Activated T-helper 1 cell treated with anti-CD3 and anti-CD28 coated beads, Interleukin-12 subunit alpha, Interleukin-12 subunit beta, Interleukin-2, Interleukin-4 antibody, amounts not matched to agents 30 ng/mL and 10 ng/mL and 1 ng/mL, durations not matched to agents 14 hours and 24 hours and 36 hours (primary cell): Measurements from ENCODE around the gene ACOT7. TPM values are rescaled to one million over a fixed set of nuclear protein-coding genes. Genes with fewer than 3 reads are reported as not detected.
"Not testable (repeated sequence)": the region's sequence is repeated elsewhere in the genome, so short reads cannot be mapped to it uniquely, and the experiment has no call there.

Experiments
- DNase-seq: peaks from one replicate; pipeline ENCODE4 v3.0.0; 2021; ENCODE audit warnings: low spot score
- H3K27ac Mint-ChIP-seq: one replicate; pipeline ENCODE4 v1.8.0; 2021; ENCODE audit warnings: mild to moderate bottlenecking, mixed read lengths
- H3K27me3 Mint-ChIP-seq: one replicate; pipeline ENCODE4 v1.8.0; 2022; ENCODE audit warnings: mild to moderate bottlenecking, moderate library complexity, mixed read lengths; ENCODE audit not compliant: insufficient read depth
- H3K36me3 Mint-ChIP-seq: one replicate; pipeline ENCODE4 v1.8.0; 2021; ENCODE audit warnings: low read depth, mixed read lengths
- H3K4me1 Mint-ChIP-seq: one replicate; pipeline ENCODE4 v1.8.0; 2021; ENCODE audit warnings: low read depth, mixed read lengths
- H3K4me3 Mint-ChIP-seq: one replicate; pipeline ENCODE4 v1.8.0; 2021; ENCODE audit warnings: mild to moderate bottlenecking, moderate library complexity, mixed read lengths
- H3K9me3 Mint-ChIP-seq: one replicate; pipeline ENCODE4 v1.8.0; 2021; ENCODE audit warnings: mixed read lengths
- intact Hi-C: fragments of 100-400 bp; cut with micrococcal nuclease; formaldehyde crosslinking; loops from one replicate; pipeline ENCODE4 v1.15.1; 2024
- total RNA-seq: library from RNA; stranded (reverse); gene quantifications from 2 replicates; pipeline ENCODE4 v1.2.3, GENCODE V29; 2022

The ACOT7 gene
- total RNA-seq, 1 donor from 2014 or later = 126 TPM

DNA sequence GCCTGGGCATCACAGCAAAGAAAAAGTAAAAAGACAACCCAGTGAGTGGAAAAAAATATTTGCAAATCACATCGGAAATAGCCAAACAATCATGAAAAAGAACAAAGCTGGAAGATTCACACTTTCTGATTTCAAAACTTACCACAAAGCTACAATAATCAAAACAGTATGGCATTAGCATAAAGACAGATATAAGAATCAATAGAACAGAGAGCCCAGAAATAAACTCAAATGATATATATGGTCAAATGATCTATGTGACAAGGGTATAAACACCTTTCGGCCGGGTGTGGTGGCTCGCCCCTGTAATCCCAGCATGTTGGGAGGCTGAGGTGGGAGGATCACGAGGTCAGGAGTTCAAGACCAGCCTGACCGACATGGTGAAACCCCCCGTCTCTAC is 13.5 kb downstream of the ACOT7 start:
- intact Hi-C loops = no loop called here
- peaks cover 3% of the 10 kb centered on the region for H3K36me3 Mint-ChIP-seq
- no peak for DNase-seq
- no peaks in the 10 kb centered on the region for H3K9me3 Mint-ChIP-seq
- H3K27ac Mint-ChIP-seq = no peak overlapping the region
- H3K27me3 Mint-ChIP-seq = no peaks in the 10 kb centered on the region
- H3K4me1 Mint-ChIP-seq = no peaks in the 10 kb centered on the region
- no peak overlapping the region for H3K4me3 Mint-ChIP-seq

DNA sequence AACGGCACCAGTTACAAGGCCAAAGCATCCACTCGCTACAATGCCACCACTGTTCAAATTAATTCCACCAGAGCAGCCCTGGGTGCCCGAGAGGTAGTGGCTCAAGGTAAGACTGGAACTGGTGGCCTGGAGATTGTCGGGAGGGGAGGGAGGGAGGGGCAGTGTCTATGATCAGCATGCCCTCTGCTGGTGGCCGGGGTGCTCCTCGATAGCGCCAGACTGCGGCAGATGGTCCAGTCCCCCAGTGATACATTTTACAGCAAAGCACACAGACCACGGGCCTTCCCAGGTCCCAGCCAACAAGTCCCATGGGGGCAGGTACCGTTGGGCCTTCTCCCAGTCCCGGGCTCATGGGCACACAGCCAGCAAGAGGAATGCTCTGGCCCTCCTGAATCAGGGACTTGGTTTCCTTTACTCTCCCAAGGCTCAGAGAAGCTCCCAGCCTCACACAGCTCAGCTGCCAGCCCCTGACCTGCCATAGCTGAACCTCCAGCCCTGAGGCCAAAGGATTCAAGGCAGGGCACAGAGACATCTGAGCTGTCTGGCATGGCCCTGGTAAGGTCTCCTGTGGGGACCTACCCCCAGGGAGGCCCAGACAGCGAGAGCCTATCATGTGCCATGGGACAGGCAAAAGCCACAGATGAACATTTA is 15.3 kb downstream of the ACOT7 start:
- no peak for DNase-seq
- Mint-ChIP-seq H3K27ac (no peak overlapping the region), H3K4me3 (no peak overlapping the region), H3K4me1 (no peaks in the 10 kb centered on the region), H3K27me3 (no peaks in the 10 kb centered on the region), H3K36me3 (no peaks in the 10 kb centered on the region), H3K9me3 (no peaks in the 10 kb centered on the region)
- intact Hi-C loops = no loop called here

DNA sequence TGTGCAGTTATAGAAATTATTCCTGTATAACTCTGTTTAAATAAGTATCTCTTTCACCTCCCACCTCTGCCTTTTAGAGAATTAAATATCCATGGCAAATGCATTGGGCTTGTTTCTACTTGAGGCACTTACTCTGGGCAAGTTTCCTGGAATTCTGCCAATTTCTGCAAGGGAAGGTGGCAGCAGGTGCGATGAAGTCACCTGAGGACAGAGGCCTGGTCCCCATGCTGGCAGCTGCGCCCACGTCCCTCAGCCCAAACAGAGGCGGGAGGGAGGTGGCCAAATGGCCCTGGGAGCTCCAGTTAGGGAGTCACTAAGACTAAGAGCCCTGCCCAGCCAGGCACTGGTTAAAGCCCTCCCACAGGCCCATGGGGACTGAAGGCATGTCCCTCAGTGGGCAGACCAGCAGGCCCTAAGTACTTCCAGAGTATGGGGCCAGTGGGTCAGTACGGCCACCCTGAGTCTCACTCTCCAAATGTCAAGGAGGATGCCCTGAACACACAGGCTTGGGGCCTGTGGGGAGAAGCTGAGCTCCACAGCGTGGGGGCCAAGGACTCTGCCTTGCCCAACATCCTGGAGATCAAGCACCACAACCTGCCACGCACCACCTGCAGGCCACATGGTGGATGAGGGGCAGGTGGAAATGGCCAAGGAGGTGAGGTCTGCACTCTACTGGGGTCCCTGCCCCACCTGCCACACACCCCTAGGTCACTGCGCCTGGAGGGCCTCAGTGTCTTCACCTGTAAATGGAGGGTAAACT is 19.4 kb downstream of the ACOT7 start:
- intact Hi-C loops = no loop called here
- Mint-ChIP-seq H3K4me1 (no peaks in the 10 kb centered on the region), H3K4me3 (no peak overlapping the region), H3K36me3 (peaks cover 2% of the 10 kb centered on the region), H3K27ac (no peak overlapping the region), H3K9me3 (no peaks in the 10 kb centered on the region), H3K27me3 (no peaks in the 10 kb centered on the region)
- no peak for DNase-seq

DNA sequence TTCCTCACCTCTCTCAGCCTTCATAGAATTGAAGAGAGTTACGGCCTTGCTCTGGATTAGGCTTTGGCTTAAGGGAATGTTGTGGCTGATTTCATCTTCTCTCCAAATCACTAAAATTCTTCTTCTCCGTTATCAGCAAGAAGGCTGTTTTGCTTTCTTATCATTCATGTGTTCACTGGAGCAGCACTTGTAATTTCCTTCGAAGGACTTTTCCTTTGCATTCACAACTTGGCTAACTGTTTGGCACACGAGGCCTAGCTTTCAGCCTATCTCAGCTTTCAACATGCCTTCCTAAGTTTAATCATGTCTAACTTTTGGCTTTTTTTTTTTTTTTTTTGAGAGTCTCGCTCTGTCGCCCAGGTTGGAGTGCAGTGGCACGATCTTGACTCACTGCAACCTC is 21.3 kb downstream of the ACOT7 start:
- intact Hi-C loops, DNase-seq, H3K4me3 Mint-ChIP-seq, H3K27me3 Mint-ChIP-seq, H3K4me1 Mint-ChIP-seq, H3K27ac Mint-ChIP-seq, H3K9me3 Mint-ChIP-seq, H3K36me3 Mint-ChIP-seq: not testable (repeated sequence)

DNA sequence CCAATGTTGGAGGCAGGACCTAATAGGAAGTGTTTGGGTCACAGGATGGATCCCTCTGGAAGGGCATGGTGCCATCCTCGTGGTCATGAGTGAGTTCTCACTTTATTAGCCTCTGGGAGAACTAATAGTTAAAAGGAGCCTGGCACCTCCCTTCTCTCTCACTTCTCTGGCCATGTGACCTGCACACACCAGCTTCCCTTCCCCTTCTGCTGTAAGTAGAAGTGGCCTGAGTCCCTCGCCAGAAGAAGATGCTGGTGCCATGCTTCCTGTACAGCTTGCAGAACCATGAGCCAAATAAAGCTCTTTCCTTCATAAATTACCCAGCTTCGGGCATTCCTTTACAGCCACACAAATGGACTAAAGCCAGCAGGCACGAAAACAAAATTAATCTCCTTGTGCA is 23.6 kb downstream of the ACOT7 start:
- H3K36me3 Mint-ChIP-seq = peaks cover 2% of the 10 kb centered on the region
- peaks cover 4% of the 10 kb centered on the region for H3K4me1 Mint-ChIP-seq
- H3K27ac Mint-ChIP-seq = no peak overlapping the region
- intact Hi-C loops = no loop called here
- no peak for DNase-seq
- no peaks in the 10 kb centered on the region for H3K9me3 Mint-ChIP-seq
- no peak overlapping the region for H3K4me3 Mint-ChIP-seq
- no peaks in the 10 kb centered on the region for H3K27me3 Mint-ChIP-seq

DNA sequence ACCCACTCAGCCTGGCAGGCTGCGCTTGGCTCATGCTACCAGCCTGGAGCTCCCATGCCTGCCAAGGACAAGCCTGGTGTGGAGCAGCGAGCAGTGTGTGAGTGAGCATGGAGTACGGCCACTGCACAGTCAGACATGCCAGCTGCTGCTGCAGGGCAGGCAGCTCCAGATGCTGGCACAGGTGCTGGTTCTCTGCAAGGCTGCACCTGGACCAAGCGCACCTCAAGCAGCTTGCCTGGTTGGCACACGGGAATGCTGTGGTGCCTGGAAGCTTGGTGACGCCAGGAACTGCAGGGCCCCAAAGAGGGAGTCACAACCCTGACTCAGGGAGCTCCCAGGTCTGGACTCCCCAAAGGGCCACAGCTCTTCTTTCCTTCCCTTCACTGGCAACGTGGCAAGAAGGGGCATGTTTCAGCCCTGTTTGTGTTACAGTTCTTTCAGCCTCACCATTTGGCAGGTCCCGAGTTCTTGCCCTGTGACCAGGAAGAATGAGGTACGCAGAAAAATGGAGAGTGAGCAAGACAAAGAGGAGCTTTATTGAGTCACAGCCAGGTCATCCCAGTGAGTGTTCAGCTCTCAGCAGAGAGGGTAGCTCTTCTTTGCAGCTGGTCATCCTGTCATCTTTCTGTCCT is 26.1 kb downstream of the ACOT7 start:
- Mint-ChIP-seq H3K9me3 (no peaks in the 10 kb centered on the region), H3K27ac (no peak overlapping the region), H3K4me3 (no peak overlapping the region), H3K4me1 (peaks cover 16% of the 10 kb centered on the region), H3K27me3 (no peaks in the 10 kb centered on the region), H3K36me3 (peaks cover 6% of the 10 kb centered on the region)
- no peak for DNase-seq
- intact Hi-C loops = no loop called here

DNA sequence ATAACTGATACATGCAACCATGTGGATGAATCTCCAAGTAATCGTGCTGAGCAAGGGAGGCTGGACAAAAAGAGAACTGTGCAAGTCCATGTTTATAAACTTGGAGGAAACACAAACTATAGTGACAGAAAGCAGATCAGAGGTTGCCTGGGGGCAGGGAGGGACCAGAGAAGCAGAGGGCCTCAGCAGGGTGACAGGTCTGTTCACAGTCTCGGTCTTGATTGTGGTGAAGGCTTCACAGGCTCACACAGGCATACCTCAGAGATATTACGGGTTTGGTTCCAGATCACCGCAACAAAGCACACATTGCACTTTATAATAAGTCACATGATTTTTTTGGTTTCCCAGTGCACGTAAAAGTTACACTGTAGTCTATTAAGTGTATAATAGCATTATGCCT is 28.5 kb downstream of the ACOT7 start:
- intact Hi-C loops = loop anchor here (1.0 kb wide), 1 partner anchor 27 kb away; no protein-coding TSS in a partner anchor
- no peak for DNase-seq
- H3K4me3 Mint-ChIP-seq = no peak overlapping the region
- H3K27ac Mint-ChIP-seq = peak overlapping the region; percentile 49
- H3K27me3 Mint-ChIP-seq = no peaks in the 10 kb centered on the region
- peaks cover 4% of the 10 kb centered on the region for H3K36me3 Mint-ChIP-seq
- no peaks in the 10 kb centered on the region for H3K9me3 Mint-ChIP-seq
- H3K4me1 Mint-ChIP-seq = peaks cover 29% of the 10 kb centered on the region

DNA sequence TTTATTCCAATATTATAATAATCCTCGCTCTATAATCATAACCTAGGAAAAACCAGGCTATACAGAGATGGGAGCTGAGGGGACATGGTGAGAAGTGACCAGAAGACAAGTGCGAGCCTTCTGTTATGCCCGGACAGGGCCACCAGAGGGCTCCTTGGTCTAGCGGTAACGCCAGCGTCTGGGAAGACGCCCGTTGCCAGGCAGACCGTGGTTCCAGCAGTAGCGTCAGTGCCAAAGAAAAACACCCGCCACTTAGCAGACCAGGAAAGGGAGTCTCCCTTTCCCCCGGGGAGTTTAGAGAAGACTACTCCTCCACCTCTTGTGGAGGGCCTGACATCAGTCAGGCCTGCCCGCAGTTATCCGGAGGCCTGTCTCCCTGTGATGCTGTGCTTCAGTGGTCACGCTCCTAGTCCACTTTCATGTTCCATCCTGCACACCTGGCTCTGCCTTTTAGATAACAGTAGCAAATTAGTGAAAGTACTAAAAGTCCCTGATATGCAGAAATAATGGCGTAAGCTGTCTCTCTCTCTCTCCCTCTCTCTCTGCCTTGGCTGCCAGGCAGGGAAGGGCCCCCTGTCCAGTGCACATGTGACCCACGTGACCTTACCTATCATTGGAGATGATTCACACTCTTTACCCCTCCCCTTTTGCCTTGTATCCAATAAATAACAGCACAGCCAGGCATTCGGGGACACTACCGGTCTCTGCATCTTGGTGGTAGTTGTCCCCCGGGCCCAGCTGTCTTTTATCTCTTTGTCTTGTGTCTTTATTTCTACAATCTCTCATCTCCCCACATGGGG is 30.3 kb downstream of the ACOT7 start:
- intact Hi-C loops, H3K27ac Mint-ChIP-seq, H3K36me3 Mint-ChIP-seq, H3K27me3 Mint-ChIP-seq, H3K4me3 Mint-ChIP-seq, H3K9me3 Mint-ChIP-seq, DNase-seq: not testable (repeated sequence)
- peaks cover 47% of the 10 kb centered on the region for H3K4me1 Mint-ChIP-seq

DNA sequence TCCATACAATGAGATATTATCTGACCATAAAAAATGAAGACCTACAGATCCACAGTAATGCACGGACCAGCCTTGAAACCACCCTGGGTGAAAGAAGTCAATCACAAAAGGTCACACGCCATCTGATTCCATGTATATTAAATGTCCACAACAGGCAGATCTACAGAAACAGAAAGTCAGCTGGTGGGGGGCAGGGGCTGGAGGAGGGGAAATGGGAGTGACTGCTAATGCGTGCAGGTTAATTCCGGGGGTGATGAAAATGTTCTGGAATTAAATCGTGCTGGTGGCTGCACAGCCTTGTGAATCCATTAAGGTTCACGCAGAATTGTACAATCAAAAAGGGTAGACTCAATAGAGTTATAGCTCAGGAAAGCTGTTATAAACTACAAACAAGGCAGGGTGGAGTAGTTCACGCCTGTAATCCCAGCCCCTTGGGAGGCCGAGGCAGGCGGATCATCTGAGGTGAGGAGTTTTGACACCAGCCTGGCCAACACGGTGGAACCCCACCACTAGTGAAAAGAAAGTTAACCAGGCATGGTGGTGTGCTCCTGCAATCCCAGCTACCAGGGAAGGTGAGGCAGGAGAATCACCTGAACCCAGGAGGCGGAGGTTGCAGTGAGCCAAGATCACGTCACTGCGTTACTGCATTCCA is 32.3 kb downstream of the ACOT7 start:
- DNase-seq = no peak
- no peak overlapping the region for H3K4me3 Mint-ChIP-seq
- peaks cover 4% of the 10 kb centered on the region for H3K36me3 Mint-ChIP-seq
- no peaks in the 10 kb centered on the region for H3K9me3 Mint-ChIP-seq
- H3K27ac Mint-ChIP-seq = no peak overlapping the region
- peaks cover 53% of the 10 kb centered on the region for H3K4me1 Mint-ChIP-seq
- intact Hi-C loops = no loop called here
- no peaks in the 10 kb centered on the region for H3K27me3 Mint-ChIP-seq

DNA sequence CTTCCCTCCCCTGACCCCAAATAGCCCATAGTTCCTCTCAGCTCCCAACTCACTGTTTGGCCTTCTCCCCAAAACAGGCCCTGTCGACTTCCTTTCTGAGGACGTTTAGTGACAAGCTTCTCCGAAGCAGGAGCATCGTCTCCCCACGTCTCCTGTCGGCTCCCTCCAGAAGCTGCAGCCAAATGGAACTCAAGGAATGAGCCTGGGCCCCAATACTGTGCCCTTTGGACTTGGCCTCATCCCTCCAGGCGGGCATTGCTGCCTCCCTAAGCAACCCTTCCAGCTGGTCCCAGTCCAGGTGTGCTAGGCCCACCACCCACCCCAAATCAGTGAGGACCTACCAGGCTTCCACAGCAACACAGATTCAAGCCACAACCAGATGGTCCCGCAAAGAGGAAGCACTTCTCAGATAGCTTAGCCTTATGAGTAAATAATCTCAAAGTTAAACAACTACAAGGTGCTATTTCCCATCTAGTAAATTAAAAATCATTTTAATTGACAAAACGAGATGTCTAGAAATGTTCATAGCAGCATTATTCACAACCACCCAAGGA is 33.0 kb downstream of the ACOT7 start:
- Mint-ChIP-seq H3K27ac (peak overlapping the region; percentile 40), H3K9me3 (no peaks in the 10 kb centered on the region), H3K4me1 (peaks cover 53% of the 10 kb centered on the region), H3K36me3 (peaks cover 4% of the 10 kb centered on the region), H3K27me3 (no peaks in the 10 kb centered on the region), H3K4me3 (peak overlapping the region; percentile 45)
- no peak for DNase-seq
- intact Hi-C loops = no loop called here

DNA sequence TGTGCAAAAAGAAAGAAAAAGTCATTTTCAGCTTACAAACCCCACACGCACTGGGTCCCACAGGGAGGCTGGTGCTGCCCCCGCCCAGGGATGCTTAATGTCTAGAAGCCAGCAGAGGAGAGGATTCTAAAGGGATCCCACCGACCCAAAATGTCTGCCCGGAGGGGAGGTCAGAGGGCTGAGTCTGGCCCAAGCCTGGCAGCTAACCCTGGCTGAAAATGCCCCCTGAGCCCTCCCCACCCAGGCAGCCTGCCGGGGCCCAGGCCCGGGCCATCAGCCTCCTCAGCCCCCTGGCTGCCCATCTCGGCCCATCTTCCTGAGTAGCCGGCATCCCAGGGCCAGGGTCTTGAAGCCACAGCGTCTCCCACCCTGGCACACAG is 33.5 kb downstream of the ACOT7 start:
- H3K27me3 Mint-ChIP-seq = no peaks in the 10 kb centered on the region
- peak overlapping the region; percentile 64 for H3K4me3 Mint-ChIP-seq
- peaks cover 4% of the 10 kb centered on the region for H3K36me3 Mint-ChIP-seq
- peak overlapping the region; percentile 89 for H3K27ac Mint-ChIP-seq
- no peaks in the 10 kb centered on the region for H3K9me3 Mint-ChIP-seq
- DNase-seq = no peak
- intact Hi-C loops = no loop called here
- H3K4me1 Mint-ChIP-seq = peaks cover 50% of the 10 kb centered on the region
